ENCODE measurements around the gene PRM1. TPM values are rescaled to one million over a fixed set of nuclear protein-coding genes. Genes with fewer than 3 reads are reported as not detected.

Gene PRM1
- total and polyA plus RNA-seq, 2 of the 13 experiments (the other 11 are each of a cell fraction or from before 2014, with no cell fraction given), result not detected

DNA sequence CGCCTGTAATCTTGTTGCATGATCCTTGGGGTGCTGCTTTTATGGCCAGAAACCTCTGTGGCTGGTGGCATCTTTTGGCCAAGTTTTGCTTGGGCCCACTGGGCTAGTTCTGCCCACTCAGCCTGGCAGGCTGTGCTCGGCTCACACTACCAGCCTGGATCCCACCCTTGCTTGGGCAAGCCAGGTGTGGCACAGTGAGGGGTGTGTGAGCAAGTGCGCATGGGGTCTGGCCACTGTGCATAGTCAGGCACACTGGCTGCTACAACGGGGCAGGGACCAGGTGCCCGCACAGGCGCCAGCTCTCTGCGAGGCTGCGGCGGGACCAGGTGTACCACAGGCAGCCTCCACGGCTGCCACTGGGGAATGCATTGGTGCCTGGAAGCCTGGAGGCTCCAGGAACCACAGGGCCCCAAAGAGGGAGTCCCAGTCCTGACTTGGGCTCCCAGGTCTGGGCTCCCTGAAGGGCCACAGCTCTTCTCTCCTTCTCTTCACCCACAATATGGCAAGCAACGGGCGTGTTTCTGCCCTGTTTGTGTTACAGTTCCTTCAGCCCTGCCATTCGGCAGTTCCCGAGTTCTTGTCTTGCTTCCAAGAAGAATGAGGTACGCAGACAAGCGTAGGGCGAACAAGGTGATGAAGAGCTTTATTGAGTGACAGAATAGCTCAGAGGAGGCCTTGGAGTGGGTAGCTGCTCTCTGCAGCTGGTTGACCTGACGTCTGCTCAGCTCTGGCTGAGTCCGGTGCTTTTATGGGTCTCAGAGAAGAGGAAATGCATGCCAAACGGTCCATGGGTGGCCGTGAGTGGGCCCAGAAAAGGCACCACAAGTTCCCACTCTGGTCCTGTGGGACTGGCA lies 26.7 kb upstream of the PRM1 start (continued):
- TF ChIP-seq, protein P1, sequence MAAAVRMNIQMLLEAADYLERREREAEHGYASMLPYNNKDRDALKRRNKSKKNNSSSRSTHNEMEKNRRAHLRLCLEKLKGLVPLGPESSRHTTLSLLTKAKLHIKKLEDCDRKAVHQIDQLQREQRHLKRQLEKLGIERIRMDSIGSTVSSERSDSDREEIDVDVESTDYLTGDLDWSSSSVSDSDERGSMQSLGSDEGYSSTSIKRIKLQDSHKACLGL (CRISPR knock-in tag; IDR thresholded peaks at IDR 0.05), result peak; percentile 78; the same call in 1 of the 2 replicates
- TF ChIP-seq NR2F2 (IDR thresholded peaks at IDR 0.05; ENCODE audit: borderline replicate concordance, low read depth) (0 out of 2 replicates have a peak, but pooled peaks have one; percentile 7), NFIB (CRISPR knock-in tag; IDR thresholded peaks at IDR 0.05; ENCODE audit: borderline replicate concordance) (peak; percentile 68; the same call in 1 of the 2 replicates), MTA1 (CRISPR knock-in tag; IDR thresholded peaks at IDR 0.05; ENCODE audit: borderline replicate concordance) (peak; percentile 93; the same call in 1 of the 2 replicates), SMAD3 (CRISPR knock-in tag; IDR thresholded peaks at IDR 0.05) (no peak), BRCA1 (CRISPR knock-in tag; IDR thresholded peaks at IDR 0.05) (no peak), ZNF432 (CRISPR knock-in tag; IDR thresholded peaks at IDR 0.05; ENCODE audit: borderline replicate concordance) (0 out of 2 replicates have a peak, but pooled peaks have one; percentile 22), GABPA (IDR thresholded peaks at IDR 0.05; ENCODE audit: low read depth, low read length) (no peak), GABPA (CRISPR knock-in tag; IDR thresholded peaks at IDR 0.05; ENCODE audit: low read depth) (no peak), BORCS8-MEF2B (CRISPR knock-in tag; IDR thresholded peaks at IDR 0.05) (0 out of 2 replicates have a peak, but pooled peaks have one; percentile 34), MAF1 (CRISPR knock-in tag; IDR thresholded peaks at IDR 0.05; ENCODE audit: borderline replicate concordance) (0 out of 2 replicates have a peak, but pooled peaks have one; percentile 3), NFE2L1 (CRISPR knock-in tag; IDR thresholded peaks at IDR 0.05; ENCODE audit: borderline replicate concordance) (peak; percentile 17; the same call in 1 of the 2 replicates), ZNF138 (CRISPR knock-in tag; IDR thresholded peaks at IDR 0.05; ENCODE audit: low read depth) (0 out of 2 replicates have a peak, but pooled peaks have one; percentile 0), ZNF317 (CRISPR knock-in tag; IDR thresholded peaks at IDR 0.05) (no peak; the same call in 1 of the 2 replicates), KDM4B (CRISPR knock-in tag; IDR thresholded peaks at IDR 0.05) (peak; percentile 12; the same call in 1 of the 2 replicates), ZNF598 (CRISPR knock-in tag; IDR thresholded peaks at IDR 0.05; ENCODE audit: borderline replicate concordance) (no peak; the same call in 1 of the 2 replicates), ZNF350 (CRISPR knock-in tag; IDR thresholded peaks at IDR 0.05; ENCODE audit: borderline replicate concordance, low read depth) (no peak), POLR2G (IDR thresholded peaks at IDR 0.05; ENCODE audit: low read depth, low read length) (no peak), CENPX (CRISPR knock-in tag; IDR thresholded peaks at IDR 0.05) (no peak), NCOA2 (CRISPR knock-in tag; IDR thresholded peaks at IDR 0.05) (peak; percentile 2; the same call in 1 of the 2 replicates)
- TF ChIP-seq, protein P2, sequence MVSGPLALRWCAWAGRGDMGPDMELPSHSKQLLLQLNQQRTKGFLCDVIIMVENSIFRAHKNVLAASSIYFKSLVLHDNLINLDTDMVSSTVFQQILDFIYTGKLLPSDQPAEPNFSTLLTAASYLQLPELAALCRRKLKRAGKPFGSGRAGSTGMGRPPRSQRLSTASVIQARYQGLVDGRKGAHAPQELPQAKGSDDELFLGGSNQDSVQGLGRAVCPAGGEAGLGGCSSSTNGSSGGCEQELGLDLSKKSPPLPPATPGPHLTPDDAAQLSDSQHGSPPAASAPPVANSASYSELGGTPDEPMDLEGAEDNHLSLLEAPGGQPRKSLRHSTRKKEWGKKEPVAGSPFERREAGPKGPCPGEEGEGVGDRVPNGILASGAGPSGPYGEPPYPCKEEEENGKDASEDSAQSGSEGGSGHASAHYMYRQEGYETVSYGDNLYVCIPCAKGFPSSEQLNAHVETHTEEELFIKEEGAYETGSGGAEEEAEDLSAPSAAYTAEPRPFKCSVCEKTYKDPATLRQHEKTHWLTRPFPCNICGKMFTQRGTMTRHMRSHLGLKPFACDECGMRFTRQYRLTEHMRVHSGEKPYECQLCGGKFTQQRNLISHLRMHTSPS (CRISPR knock-in tag; IDR thresholded peaks at IDR 0.05; ENCODE audit: low read depth), result peak; percentile 31; the same call in 1 of the 2 replicates
- TF ChIP-seq, protein P3, sequence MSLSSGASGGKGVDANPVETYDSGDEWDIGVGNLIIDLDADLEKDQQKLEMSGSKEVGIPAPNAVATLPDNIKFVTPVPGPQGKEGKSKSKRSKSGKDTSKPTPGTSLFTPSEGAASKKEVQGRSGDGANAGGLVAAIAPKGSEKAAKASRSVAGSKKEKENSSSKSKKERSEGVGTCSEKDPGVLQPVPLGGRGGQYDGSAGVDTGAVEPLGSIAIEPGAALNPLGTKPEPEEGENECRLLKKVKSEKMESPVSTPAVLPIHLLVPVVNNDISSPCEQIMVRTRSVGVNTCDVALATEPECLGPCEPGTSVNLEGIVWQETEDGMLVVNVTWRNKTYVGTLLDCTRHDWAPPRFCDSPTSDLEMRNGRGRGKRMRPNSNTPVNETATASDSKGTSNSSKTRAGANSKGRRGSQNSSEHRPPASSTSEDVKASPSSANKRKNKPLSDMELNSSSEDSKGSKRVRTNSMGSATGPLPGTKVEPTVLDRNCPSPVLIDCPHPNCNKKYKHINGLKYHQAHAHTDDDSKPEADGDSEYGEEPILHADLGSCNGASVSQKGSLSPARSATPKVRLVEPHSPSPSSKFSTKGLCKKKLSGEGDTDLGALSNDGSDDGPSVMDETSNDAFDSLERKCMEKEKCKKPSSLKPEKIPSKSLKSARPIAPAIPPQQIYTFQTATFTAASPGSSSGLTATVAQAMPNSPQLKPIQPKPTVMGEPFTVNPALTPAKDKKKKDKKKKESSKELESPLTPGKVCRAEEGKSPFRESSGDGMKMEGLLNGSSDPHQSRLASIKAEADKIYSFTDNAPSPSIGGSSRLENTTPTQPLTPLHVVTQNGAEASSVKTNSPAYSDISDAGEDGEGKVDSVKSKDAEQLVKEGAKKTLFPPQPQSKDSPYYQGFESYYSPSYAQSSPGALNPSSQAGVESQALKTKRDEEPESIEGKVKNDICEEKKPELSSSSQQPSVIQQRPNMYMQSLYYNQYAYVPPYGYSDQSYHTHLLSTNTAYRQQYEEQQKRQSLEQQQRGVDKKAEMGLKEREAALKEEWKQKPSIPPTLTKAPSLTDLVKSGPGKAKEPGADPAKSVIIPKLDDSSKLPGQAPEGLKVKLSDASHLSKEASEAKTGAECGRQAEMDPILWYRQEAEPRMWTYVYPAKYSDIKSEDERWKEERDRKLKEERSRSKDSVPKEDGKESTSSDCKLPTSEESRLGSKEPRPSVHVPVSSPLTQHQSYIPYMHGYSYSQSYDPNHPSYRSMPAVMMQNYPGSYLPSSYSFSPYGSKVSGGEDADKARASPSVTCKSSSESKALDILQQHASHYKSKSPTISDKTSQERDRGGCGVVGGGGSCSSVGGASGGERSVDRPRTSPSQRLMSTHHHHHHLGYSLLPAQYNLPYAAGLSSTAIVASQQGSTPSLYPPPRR (CRISPR knock-in tag; IDR thresholded peaks at IDR 0.05; ENCODE audit: borderline replicate concordance), result peak; percentile 56; the same call in 1 of the 2 replicates
